Muscle layer of colon (tissue), 2 donors: ENCODE data around the gene AMY1A.
"Not testable (repeated sequence)": the region's sequence is repeated elsewhere in the genome, so short reads cannot be mapped to it uniquely, and the experiment has no call there.

ENCODE experiments used
- H3K27ac ChIP-seq: one replicate; pipeline ENCODE4 v1.7.0; 2013; ENCODE audit warnings: low read depth, mild to moderate bottlenecking, low read length, moderate library complexity
- H3K27me3 ChIP-seq, 2 donors: one replicate each; pipeline ENCODE4 v1.7.0; 2013; ENCODE audit warnings: low read length in 2 of 2, mild to moderate bottlenecking in 2 of 2; ENCODE audit not compliant: insufficient read depth in 2 of 2, control insufficient read depth in 1 of 2
- H3K36me3 ChIP-seq: one replicate; pipeline ENCODE4 v1.7.0; 2013; ENCODE audit warnings: mild to moderate bottlenecking, low read length; ENCODE audit not compliant: insufficient read depth
- H3K4me1 ChIP-seq: one replicate; pipeline ENCODE4 v1.7.0; 2013; ENCODE audit warnings: mild to moderate bottlenecking, low read length; ENCODE audit not compliant: insufficient read depth
- H3K4me3 ChIP-seq, 2 donors: one replicate each; pipeline ENCODE4 v1.7.0; 2013; ENCODE audit warnings: low read length in 2 of 2, low read depth in 1 of 2, mild to moderate bottlenecking in 1 of 2, moderate library complexity in 1 of 2
- H3K9ac ChIP-seq: one replicate; pipeline ENCODE4 v1.7.0; 2013; ENCODE audit warnings: low read length
- H3K9me3 ChIP-seq: one replicate; pipeline ENCODE4 v1.7.0; 2013; ENCODE audit warnings: mild to moderate bottlenecking, low read length
- donor health status: abdominal sarcoma.
- donor health status: Adenocarcinoma of cecum.

AMY1A gene

GRCh38 chr1:103655460-103655859 lies at the start of gene AMY1A:
Gene AMY1A, plus strand, starts transcription at chr1:103655760. Its CDS starts 571 bp downstream, at chr1:103656331.
- H3K4me3 ChIP-seq, H3K9me3 ChIP-seq, H3K36me3 ChIP-seq, H3K4me1 ChIP-seq, H3K9ac ChIP-seq, H3K27ac ChIP-seq, H3K27me3 ChIP-seq: not testable (repeated sequence)

GRCh38 chr1:103616362-103616761 lies 39.2 kb upstream of the AMY1A start:
- Histone ChIP-seq H3K9ac (no peak overlapping the region), H3K4me1 (no peaks in the 10 kb centered on the region), H3K4me3 (no peak overlapping the region), H3K9me3 (no peaks in the 10 kb centered on the region), H3K27me3 (no peaks in the 10 kb centered on the region), H3K27ac (no peak overlapping the region), H3K36me3 (no peaks in the 10 kb centered on the region)

GRCh38 chr1:103616994-103617477 lies 38.5 kb upstream of the AMY1A start, which contains the start of gene AMY2A:
Gene AMY2A, plus strand, starts transcription at chr1:103617427. Its CDS starts 14 bp downstream, at chr1:103617441.
- not testable (repeated sequence) for H3K9ac ChIP-seq, H3K9me3 ChIP-seq, H3K27ac ChIP-seq, H3K4me1 ChIP-seq, H3K4me3 ChIP-seq, H3K36me3 ChIP-seq, H3K27me3 ChIP-seq

- H3K4me1 ChIP-seq, H3K9ac ChIP-seq, H3K4me3 ChIP-seq, H3K27me3 ChIP-seq, H3K36me3 ChIP-seq, H3K27ac ChIP-seq, H3K9me3 ChIP-seq: not testable (repeated sequence)
Measured at GRCh38 chr1:103627436-103627835, 28.1 kb upstream of the AMY1A start.

GRCh38 chr1:103641194-103641593 lies 14.4 kb upstream of the AMY1A start:
- H3K9me3 ChIP-seq, H3K36me3 ChIP-seq, H3K27me3 ChIP-seq, H3K4me1 ChIP-seq, H3K9ac ChIP-seq, H3K4me3 ChIP-seq, H3K27ac ChIP-seq: not testable (repeated sequence)

- H3K36me3 ChIP-seq, H3K27ac ChIP-seq, H3K27me3 ChIP-seq, H3K4me3 ChIP-seq, H3K9me3 ChIP-seq, H3K4me1 ChIP-seq, H3K9ac ChIP-seq: not testable (repeated sequence)
Measured at GRCh38 chr1:103643908-103644307, 11.7 kb upstream of the AMY1A start.

- H3K9me3 ChIP-seq, H3K4me3 ChIP-seq, H3K27me3 ChIP-seq, H3K36me3 ChIP-seq, H3K27ac ChIP-seq, H3K4me1 ChIP-seq, H3K9ac ChIP-seq: not testable (repeated sequence)
Measured at GRCh38 chr1:103650305-103650704, 5.3 kb upstream of the AMY1A start.

GRCh38 chr1:103650889-103651288 lies 4.7 kb upstream of the AMY1A start:
- H3K4me3 ChIP-seq, H3K27me3 ChIP-seq, H3K9me3 ChIP-seq, H3K9ac ChIP-seq, H3K36me3 ChIP-seq, H3K4me1 ChIP-seq, H3K27ac ChIP-seq: not testable (repeated sequence)

- H3K9ac ChIP-seq, H3K27me3 ChIP-seq, H3K4me3 ChIP-seq, H3K9me3 ChIP-seq, H3K36me3 ChIP-seq, H3K4me1 ChIP-seq, H3K27ac ChIP-seq: not testable (repeated sequence)
Measured at GRCh38 chr1:103654133-103654532, 1.4 kb upstream of the AMY1A start.

GRCh38 chr1:103676335-103676734 lies 20.8 kb downstream of the AMY1A start:
- H3K9ac ChIP-seq, H3K27ac ChIP-seq, H3K36me3 ChIP-seq, H3K27me3 ChIP-seq, H3K4me1 ChIP-seq, H3K4me3 ChIP-seq, H3K9me3 ChIP-seq: not testable (repeated sequence)

- H3K27me3 ChIP-seq, H3K4me3 ChIP-seq, H3K9me3 ChIP-seq, H3K36me3 ChIP-seq, H3K4me1 ChIP-seq, H3K27ac ChIP-seq, H3K9ac ChIP-seq: not testable (repeated sequence)
Measured at GRCh38 chr1:103696110-103696509, 40.5 kb downstream of the AMY1A start, which contains the start of gene AMY1B. Gene AMY1B, minus strand, starts transcription at chr1:103696210. Its CDS starts 571 bp downstream, at chr1:103695639.

- H3K4me3 ChIP-seq, H3K27me3 ChIP-seq, H3K9ac ChIP-seq, H3K36me3 ChIP-seq, H3K27ac ChIP-seq, H3K4me1 ChIP-seq, H3K9me3 ChIP-seq: not testable (repeated sequence)
Measured at GRCh38 chr1:103697430-103697829, 41.9 kb downstream of the AMY1A start.
